HepG2 (cell line): ENCODE measurements around the gene THRA. TPM values are rescaled to one million over a fixed set of nuclear protein-coding genes. Genes with fewer than 3 reads are reported as not detected.
A peak's percentile ranks its signal among the peaks of the same experiment; 100 is the strongest.

Experiments
- BCL6 ChIP-seq: IDR thresholded peaks from 2 replicates; pipeline ENCODE4 v1.6.1; 2016; ENCODE audit warnings: missing genetic modification reagents, missing compliant biosample characterization
- GZF1 ChIP-seq: sonication (generic); formaldehyde crosslinking; IDR thresholded peaks from 2 replicates; pipeline ENCODE4 v1.5.1; 2020; ENCODE audit warnings: mild to moderate bottlenecking, missing genetic modification reagents
- HOXA5 ChIP-seq: sonication (generic); formaldehyde crosslinking; IDR thresholded peaks from 2 replicates; pipeline ENCODE4 v1.4.0; 2020; ENCODE audit warnings: missing genetic modification reagents
- MLX ChIP-seq: IDR thresholded peaks from 2 replicates; pipeline ENCODE4 v1.6.1; 2016
- NFE2 ChIP-seq: sonication (generic); formaldehyde crosslinking; IDR thresholded peaks from 2 replicates; pipeline ENCODE4 v1.4.0; 2020; ENCODE audit warnings: missing genetic modification reagents
- PPARG ChIP-seq: conservative IDR thresholded peaks from 2 replicates; pipeline ENCODE4 v1.6.1; 2016; ENCODE audit warnings: missing biosample characterization, missing genetic modification reagents
- RARA ChIP-seq: IDR thresholded peaks from 2 replicates; pipeline ENCODE4 v1.6.1; 2016; ENCODE audit warnings: missing genetic modification reagents, missing compliant biosample characterization
- RFX3 ChIP-seq: IDR thresholded peaks from 2 replicates; pipeline ENCODE4 v1.6.1; 2016; ENCODE audit warnings: missing biosample characterization, missing genetic modification reagents
- SOX13 ChIP-seq, 3 experiments: fragments of 450-650 bp in 1 of 3; sonication (generic) in 1 of 3; formaldehyde crosslinking in 1 of 3; IDR thresholded peaks in 2 of 3; conservative IDR thresholded peaks in 1 of 3; 2 replicates each; pipeline versions ENCODE4 v1.5.0 to v1.6.1; 2016 to 2020; ENCODE audit warnings: antibody characterized with exemption in 1 of 3, mild to moderate bottlenecking in 1 of 3, missing compliant biosample characterization in 1 of 3, missing genetic modification reagents in 1 of 3, moderate library complexity in 1 of 3
- SRF ChIP-seq: IDR thresholded peaks from 2 replicates; pipeline ENCODE4 v1.6.1; 2011; ENCODE audit warnings: mild to moderate bottlenecking, low read depth, low read length, moderate library complexity
- STAG1 ChIP-seq: sonication (generic); formaldehyde crosslinking; IDR thresholded peaks from 2 replicates; pipeline ENCODE4 v1.4.0; 2020; ENCODE audit warnings: missing genetic modification reagents
- TEF ChIP-seq: sonication (generic); formaldehyde crosslinking; IDR thresholded peaks from 2 replicates; pipeline ENCODE4 v1.5.0; 2020; ENCODE audit warnings: missing genetic modification reagents
- ZFP90 ChIP-seq: sonication (generic); formaldehyde crosslinking; IDR thresholded peaks from 2 replicates; pipeline ENCODE4 v1.8.0; 2022; ENCODE audit warnings: missing genetic modification reagents, mild to moderate bottlenecking, inconsistent platforms, borderline replicate concordance
- ZKSCAN1 ChIP-seq: fragments of 150-350 bp; IDR thresholded peaks from 2 replicates; pipeline ENCODE4 v1.6.1; 2014; ENCODE audit warnings: low read length
- ZNF446 ChIP-seq: sonication (generic); formaldehyde crosslinking; IDR thresholded peaks from 2 replicates; pipeline ENCODE4 v1.5.0; 2020; ENCODE audit warnings: mild to moderate bottlenecking, missing genetic modification reagents
- ZNF790 ChIP-seq: sonication (generic); formaldehyde crosslinking; IDR thresholded peaks from 2 replicates; pipeline ENCODE4 v1.8.0; 2022; ENCODE audit warnings: missing genetic modification reagents, mild to moderate bottlenecking, borderline replicate concordance
- polyA plus RNA-seq, 8 experiments: library from polyadenylated mRNA; depleted of rRNA in 3 of 8; stranded (reverse) in 7 of 8; unstranded in 1 of 8; fragments of >200 nt; fragmentation: Illumina TruSeq in 4 of 8; extraction: Trizol in 4 of 8; gene quantifications; 2 replicates each; pipeline versions ENCODE4 v1.2.1 to v1.2.3, GENCODE V29; 2011 to 2016; ENCODE audit warnings: low read depth in 4 of 8, missing spikeins in 1 of 8, mixed read lengths in 1 of 8; ENCODE audit not compliant: insufficient read depth in 1 of 8
- total RNA-seq, 5 experiments: library from RNA; depleted of rRNA; stranded (reverse); fragments of >200 nt; fragmentation: Illumina TruSeq; extraction: Trizol; gene quantifications; 2 replicates each; pipeline ENCODE4 v1.2.3, GENCODE V29; 2016; ENCODE audit warnings: low read depth in 1 of 5
- TF ChIP-seq, protein P1 (sequence below): sonication (generic); formaldehyde crosslinking; IDR thresholded peaks from 2 replicates; pipeline ENCODE4 v1.8.0; 2022; ENCODE audit warnings: missing genetic modification reagents, low read depth, mild to moderate bottlenecking, borderline replicate concordance
- TF ChIP-seq, protein P2 (sequence below): sonication (generic); formaldehyde crosslinking; IDR thresholded peaks from 2 replicates; pipeline ENCODE4 v1.4.0; 2020; ENCODE audit warnings: mild to moderate bottlenecking, low read depth, missing genetic modification reagents

THRA gene
- total and polyA plus RNA-seq, 2 of the 13 experiments (the other 11 are each of a cell fraction or from before 2014, with no cell fraction given): 8.0 to 9.9 TPM

DNA sequence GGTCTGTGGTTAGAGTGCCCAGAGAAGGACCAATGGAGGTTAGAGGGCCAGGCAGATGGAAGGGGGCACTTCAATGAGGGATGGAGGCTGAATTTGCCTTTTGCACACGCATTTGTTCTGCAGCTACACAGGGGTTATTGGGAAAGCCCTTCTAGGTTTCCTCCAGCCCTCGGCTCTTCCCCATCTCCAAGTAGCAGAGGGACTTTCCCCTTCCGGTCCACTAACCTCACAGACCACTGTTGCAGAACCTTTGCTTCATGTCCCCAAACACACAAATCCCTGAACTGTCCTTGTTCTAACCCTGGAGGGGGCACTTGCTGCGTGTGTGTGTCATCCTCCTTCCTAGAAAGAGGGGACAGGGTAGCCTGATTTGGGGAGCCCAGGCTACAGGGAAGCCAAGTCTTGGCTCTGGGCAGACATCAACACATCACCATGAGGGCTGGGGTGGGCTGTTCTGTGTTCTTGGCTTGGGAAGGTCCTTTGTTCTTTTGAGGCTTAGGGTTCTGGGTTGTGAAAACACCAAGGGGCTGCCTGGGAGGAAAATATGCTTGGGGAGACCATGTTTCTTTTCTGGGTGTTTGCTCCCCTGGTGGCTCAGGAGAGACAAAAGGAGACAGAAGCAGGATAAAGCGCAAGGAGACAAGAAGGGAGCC, 44.9 kb downstream of the THRA start (continued):
- no peak for TF ChIP-seq ZNF446 (CRISPR knock-in tag)
- no peak for TF ChIP-seq RFX3 (CRISPR knock-in tag)
- 0 out of 2 replicates have a peak, but pooled peaks have one; percentile 35 for TF ChIP-seq ZFP90
- TF ChIP-seq MLX: no peak
- TF ChIP-seq GZF1 (CRISPR knock-in tag): 0 out of 2 replicates have a peak, but pooled peaks have one; percentile 64
- TF ChIP-seq, protein P1, sequence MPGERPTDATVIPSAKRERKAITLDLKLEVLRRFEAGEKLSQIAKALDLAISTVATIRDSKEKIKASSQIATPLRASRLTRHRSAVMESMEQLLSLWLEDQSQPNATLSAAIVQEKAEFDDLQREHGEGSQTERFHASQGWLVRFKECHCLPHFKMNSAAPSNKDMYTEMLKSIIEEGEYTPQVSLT (CRISPR knock-in tag): 0 out of 2 replicates have a peak, but pooled peaks have one; percentile 25
- TF ChIP-seq ZKSCAN1: no peak
- 0 out of 2 replicates have a peak, but pooled peaks have one; percentile 12 for TF ChIP-seq PPARG (CRISPR knock-in tag)
- TF ChIP-seq HOXA5 (CRISPR knock-in tag): no peak
- TF ChIP-seq, protein P2, sequence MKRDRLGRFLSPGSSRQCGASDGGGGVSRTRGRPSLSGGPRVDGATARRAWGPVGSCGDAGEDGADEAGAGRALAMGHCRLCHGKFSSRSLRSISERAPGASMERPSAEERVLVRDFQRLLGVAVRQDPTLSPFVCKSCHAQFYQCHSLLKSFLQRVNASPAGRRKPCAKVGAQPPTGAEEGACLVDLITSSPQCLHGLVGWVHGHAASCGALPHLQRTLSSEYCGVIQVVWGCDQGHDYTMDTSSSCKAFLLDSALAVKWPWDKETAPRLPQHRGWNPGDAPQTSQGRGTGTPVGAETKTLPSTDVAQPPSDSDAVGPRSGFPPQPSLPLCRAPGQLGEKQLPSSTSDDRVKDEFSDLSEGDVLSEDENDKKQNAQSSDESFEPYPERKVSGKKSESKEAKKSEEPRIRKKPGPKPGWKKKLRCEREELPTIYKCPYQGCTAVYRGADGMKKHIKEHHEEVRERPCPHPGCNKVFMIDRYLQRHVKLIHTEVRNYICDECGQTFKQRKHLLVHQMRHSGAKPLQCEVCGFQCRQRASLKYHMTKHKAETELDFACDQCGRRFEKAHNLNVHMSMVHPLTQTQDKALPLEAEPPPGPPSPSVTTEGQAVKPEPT: no peak
- TF ChIP-seq TEF (CRISPR knock-in tag): no peak
- TF ChIP-seq STAG1 (CRISPR knock-in tag): 0 out of 2 replicates have a peak, but pooled peaks have one; percentile 2
- peak; percentile 34; the same call in 1 of the 2 replicates for TF ChIP-seq SOX13 (IDR thresholded peaks at IDR 0.05)
- TF ChIP-seq SOX13 (CRISPR knock-in tag; conservative IDR thresholded peaks at IDR 0.05 in 1 of 2, IDR thresholded peaks at IDR 0.05 in 1 of 2): no peak
- no peak for TF ChIP-seq SRF
- TF ChIP-seq NFE2: 0 out of 2 replicates have a peak, but pooled peaks have one; percentile 4
- TF ChIP-seq BCL6 (CRISPR knock-in tag): peak; percentile 91
- TF ChIP-seq RARA (CRISPR knock-in tag): peak; percentile 79
- peak; percentile 9; the same call in 1 of the 2 replicates for TF ChIP-seq ZNF790 (CRISPR knock-in tag)
